ENCODE measurements around the gene RACK1. TPM values are rescaled to one million over a fixed set of nuclear protein-coding genes. Genes with fewer than 3 reads are reported as not detected.

The RACK1 gene
- total and polyA plus RNA-seq, 2 of the 13 experiments (the other 11 are each of a cell fraction or from before 2014, with no cell fraction given) = 2,514 to 6,141 TPM

DNA sequence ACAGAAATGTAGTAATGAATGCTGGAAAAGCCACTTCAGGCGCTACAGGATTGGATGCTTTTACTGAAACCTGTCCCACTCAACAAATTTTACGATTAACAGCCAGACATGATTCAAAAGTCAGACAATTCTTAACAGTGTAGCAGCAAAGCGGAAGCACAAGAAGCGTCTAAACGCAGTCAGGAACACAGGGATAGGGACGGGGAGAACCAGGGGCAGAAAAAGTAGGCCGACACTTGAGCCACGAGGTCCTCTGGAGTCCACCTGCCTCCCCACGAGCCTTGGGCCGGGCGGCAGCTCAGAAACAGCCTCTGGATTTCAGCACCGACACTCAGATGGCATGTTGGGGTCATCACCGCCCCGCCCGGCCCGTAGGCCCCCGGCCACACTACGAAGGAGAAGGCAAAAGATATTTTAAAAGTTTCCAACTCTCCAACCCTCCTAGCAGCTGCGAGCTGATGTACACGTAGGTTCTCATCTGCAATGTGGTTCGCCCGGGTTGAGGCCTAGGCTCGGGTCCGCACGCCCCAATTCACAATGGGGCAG lies 615 bp downstream of the RACK1 start (continued):
- TF ChIP-seq, protein P1, sequence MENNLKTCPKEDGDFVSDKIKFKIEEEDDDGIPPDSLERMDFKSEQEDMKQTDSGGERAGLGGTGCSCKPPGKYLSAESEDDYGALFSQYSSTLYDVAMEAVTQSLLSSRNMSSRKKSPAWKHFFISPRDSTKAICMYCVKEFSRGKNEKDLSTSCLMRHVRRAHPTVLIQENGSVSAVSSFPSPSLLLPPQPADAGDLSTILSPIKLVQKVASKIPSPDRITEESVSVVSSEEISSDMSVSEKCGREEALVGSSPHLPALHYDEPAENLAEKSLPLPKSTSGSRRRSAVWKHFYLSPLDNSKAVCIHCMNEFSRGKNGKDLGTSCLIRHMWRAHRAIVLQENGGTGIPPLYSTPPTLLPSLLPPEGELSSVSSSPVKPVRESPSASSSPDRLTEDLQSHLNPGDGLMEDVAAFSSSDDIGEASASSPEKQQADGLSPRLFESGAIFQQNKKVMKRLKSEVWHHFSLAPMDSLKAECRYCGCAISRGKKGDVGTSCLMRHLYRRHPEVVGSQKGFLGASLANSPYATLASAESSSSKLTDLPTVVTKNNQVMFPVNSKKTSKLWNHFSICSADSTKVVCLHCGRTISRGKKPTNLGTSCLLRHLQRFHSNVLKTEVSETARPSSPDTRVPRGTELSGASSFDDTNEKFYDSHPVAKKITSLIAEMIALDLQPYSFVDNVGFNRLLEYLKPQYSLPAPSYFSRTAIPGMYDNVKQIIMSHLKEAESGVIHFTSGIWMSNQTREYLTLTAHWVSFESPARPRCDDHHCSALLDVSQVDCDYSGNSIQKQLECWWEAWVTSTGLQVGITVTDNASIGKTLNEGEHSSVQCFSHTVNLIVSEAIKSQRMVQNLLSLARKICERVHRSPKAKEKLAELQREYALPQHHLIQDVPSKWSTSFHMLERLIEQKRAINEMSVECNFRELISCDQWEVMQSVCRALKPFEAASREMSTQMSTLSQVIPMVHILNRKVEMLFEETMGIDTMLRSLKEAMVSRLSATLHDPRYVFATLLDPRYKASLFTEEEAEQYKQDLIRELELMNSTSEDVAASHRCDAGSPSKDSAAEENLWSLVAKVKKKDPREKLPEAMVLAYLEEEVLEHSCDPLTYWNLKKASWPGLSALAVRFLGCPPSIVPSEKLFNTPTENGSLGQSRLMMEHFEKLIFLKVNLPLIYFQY (CRISPR knock-in tag; IDR thresholded peaks at IDR 0.05; ENCODE audit: borderline replicate concordance) = no peak
- TF ChIP-seq, protein P2, sequence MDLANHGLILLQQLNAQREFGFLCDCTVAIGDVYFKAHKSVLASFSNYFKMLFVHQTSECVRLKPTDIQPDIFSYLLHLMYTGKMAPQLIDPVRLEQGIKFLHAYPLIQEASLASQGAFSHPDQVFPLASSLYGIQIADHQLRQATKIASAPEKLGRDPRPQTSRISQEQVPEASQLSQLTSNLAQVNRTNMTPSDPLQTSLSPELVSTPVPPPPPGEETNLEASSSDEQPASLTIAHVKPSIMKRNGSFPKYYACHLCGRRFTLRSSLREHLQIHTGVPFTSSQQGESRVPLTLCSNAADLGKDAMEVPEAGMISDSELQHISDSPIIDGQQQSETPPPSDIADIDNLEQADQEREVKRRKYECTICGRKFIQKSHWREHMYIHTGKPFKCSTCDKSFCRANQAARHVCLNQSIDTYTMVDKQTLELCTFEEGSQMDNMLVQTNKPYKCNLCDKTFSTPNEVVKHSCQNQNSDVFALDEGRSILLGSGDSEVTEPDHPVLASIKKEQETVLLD (CRISPR knock-in tag; IDR thresholded peaks at IDR 0.05; ENCODE audit: low read depth) = no peak
- TF ChIP-seq, protein P3, sequence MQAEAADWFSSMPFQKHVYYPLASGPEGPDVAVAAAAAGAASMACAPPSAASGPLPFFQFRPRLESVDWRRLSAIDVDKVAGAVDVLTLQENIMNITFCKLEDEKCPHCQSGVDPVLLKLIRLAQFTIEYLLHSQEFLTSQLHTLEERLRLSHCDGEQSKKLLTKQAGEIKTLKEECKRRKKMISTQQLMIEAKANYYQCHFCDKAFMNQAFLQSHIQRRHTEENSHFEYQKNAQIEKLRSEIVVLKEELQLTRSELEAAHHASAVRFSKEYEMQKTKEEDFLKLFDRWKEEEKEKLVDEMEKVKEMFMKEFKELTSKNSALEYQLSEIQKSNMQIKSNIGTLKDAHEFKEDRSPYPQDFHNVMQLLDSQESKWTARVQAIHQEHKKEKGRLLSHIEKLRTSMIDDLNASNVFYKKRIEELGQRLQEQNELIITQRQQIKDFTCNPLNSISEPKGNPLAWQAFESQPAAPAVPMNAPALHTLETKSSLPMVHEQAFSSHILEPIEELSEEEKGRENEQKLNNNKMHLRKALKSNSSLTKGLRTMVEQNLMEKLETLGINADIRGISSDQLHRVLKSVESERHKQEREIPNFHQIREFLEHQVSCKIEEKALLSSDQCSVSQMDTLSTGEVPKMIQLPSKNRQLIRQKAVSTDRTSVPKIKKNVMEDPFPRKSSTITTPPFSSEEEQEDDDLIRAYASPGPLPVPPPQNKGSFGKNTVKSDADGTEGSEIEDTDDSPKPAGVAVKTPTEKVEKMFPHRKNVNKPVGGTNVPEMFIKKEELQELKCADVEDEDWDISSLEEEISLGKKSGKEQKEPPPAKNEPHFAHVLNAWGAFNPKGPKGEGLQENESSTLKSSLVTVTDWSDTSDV (CRISPR knock-in tag; IDR thresholded peaks at IDR 0.05) = 0 out of 2 replicates have a peak, but pooled peaks have one; percentile 49
- TF ChIP-seq, protein P4, sequence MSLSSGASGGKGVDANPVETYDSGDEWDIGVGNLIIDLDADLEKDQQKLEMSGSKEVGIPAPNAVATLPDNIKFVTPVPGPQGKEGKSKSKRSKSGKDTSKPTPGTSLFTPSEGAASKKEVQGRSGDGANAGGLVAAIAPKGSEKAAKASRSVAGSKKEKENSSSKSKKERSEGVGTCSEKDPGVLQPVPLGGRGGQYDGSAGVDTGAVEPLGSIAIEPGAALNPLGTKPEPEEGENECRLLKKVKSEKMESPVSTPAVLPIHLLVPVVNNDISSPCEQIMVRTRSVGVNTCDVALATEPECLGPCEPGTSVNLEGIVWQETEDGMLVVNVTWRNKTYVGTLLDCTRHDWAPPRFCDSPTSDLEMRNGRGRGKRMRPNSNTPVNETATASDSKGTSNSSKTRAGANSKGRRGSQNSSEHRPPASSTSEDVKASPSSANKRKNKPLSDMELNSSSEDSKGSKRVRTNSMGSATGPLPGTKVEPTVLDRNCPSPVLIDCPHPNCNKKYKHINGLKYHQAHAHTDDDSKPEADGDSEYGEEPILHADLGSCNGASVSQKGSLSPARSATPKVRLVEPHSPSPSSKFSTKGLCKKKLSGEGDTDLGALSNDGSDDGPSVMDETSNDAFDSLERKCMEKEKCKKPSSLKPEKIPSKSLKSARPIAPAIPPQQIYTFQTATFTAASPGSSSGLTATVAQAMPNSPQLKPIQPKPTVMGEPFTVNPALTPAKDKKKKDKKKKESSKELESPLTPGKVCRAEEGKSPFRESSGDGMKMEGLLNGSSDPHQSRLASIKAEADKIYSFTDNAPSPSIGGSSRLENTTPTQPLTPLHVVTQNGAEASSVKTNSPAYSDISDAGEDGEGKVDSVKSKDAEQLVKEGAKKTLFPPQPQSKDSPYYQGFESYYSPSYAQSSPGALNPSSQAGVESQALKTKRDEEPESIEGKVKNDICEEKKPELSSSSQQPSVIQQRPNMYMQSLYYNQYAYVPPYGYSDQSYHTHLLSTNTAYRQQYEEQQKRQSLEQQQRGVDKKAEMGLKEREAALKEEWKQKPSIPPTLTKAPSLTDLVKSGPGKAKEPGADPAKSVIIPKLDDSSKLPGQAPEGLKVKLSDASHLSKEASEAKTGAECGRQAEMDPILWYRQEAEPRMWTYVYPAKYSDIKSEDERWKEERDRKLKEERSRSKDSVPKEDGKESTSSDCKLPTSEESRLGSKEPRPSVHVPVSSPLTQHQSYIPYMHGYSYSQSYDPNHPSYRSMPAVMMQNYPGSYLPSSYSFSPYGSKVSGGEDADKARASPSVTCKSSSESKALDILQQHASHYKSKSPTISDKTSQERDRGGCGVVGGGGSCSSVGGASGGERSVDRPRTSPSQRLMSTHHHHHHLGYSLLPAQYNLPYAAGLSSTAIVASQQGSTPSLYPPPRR (CRISPR knock-in tag; IDR thresholded peaks at IDR 0.05; ENCODE audit: borderline replicate concordance) = no peak
- TF ChIP-seq ZNF772 (CRISPR knock-in tag; IDR thresholded peaks at IDR 0.05) (0 out of 2 replicates have a peak, but pooled peaks have one; percentile 9), ZFAT (CRISPR knock-in tag; conservative IDR thresholded peaks at IDR 0.05) (0 out of 2 replicates have a peak, but pooled peaks have one; percentile 37)
- TF ChIP-seq, protein P5, sequence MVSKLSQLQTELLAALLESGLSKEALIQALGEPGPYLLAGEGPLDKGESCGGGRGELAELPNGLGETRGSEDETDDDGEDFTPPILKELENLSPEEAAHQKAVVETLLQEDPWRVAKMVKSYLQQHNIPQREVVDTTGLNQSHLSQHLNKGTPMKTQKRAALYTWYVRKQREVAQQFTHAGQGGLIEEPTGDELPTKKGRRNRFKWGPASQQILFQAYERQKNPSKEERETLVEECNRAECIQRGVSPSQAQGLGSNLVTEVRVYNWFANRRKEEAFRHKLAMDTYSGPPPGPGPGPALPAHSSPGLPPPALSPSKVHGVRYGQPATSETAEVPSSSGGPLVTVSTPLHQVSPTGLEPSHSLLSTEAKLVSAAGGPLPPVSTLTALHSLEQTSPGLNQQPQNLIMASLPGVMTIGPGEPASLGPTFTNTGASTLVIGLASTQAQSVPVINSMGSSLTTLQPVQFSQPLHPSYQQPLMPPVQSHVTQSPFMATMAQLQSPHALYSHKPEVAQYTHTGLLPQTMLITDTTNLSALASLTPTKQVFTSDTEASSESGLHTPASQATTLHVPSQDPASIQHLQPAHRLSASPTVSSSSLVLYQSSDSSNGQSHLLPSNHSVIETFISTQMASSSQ (IDR thresholded peaks at IDR 0.05; ENCODE audit: low read depth) = no peak
- TF ChIP-seq, protein P5 (CRISPR knock-in tag; IDR thresholded peaks at IDR 0.05; ENCODE audit: borderline replicate concordance) = 0 out of 2 replicates have a peak, but pooled peaks have one; percentile 4

All from HepG2 (cell line).